Muscle of back (tissue), 11 donors: Measurements from ENCODE around the gene RER1. TPM values are rescaled to one million over a fixed set of nuclear protein-coding genes. Genes with fewer than 3 reads are reported as not detected.
A peak's percentile ranks its signal among the peaks of the same experiment; 100 is the strongest.

ENCODE experiments used
- DNase-seq, 3 donors: peaks; one replicate each; pipeline versions ENCODE4 v3.0.0 to v3.0.0-alpha.2; 2013
- polyA plus RNA-seq, 10 donors: library from polyadenylated mRNA; unstranded; fragments of 120-200 nt; gene quantifications; one replicate each; pipeline ENCODE4 v1.2.1, GENCODE V29; 2013; ENCODE audit not compliant: insufficient read length in 10 of 10

The RER1 gene
- polyA plus RNA-seq, 10 donors: 69.9 to 87.9 (median 80.9) TPM

DNA sequence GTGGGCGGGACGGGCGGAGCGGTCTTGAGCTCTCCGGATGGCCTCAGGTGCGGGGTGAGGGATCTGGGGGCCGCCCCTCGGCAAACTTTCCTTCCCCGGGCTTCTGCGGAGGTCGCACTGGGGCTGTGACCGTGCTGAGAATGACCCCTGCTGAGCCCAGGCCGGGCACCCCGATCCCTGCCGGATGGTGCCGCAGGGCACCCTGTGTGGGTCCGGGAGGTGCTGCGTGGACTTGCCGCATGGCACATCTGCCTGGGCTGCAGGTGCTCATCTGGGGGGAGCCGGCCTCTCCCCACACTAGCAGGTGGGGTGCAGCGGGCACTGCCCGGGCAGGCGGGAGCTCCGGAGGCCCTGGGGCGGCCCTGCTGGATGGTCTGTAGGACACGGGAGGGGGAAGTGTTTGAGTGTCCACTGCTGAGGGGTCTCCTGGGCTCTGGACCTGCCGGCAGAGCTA lies 52.5 kb downstream of the RER1 start:
- DNase-seq: no peak

GRCh38 chr1:2445162-2445822 lies 53.7 kb downstream of the RER1 start:
- no peak for DNase-seq

GRCh38 chr1:2445823-2446215 lies 54.2 kb downstream of the RER1 start:
- DNase-seq: no peak

GRCh38 chr1:2446394-2446793 lies 54.8 kb downstream of the RER1 start:
- no peak for DNase-seq

- no peak for DNase-seq
Measured at GRCh38 chr1:2446861-2447260, 55.2 kb downstream of the RER1 start.

DNA sequence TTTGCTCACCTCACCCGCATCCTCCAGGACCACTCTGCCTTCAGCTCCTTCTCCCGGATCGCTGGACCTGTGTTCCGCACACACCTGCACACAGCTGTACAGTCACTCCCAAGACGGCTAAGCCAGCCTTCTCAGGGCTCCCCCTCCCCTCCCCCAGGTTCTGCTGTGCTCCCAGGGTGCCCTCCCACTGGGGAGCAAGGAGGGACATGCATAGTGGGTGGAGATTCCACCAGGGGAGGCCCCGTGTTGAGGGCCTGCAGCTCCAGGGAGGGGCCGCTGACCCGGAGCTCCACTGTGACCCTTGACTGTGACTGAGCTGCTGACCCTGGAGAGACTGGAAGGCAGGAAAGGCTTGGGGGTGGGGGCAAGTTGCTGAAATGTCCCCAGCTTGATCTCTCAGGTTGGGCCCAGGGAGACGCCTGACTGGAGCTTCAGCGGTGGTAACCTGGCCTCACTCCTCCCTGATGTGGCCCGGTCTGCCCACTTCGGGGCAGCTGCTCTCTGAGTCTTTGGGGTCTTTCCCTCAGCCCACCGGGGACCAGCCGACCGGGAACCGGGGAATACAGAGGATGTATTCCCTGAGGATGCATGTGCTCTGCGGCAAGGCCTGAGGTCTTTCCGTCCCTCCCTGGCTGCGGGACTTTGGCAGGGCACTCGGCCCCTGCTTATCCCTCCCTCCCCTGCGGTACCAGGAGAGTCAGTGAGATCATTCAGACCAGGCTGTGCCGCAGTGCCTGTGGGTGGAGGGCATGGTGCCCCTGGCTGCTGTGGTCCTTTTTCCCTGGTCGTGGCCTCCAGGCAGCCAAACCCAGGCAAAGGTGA lies 55.8 kb downstream of the RER1 start:
- no peak for DNase-seq

DNA sequence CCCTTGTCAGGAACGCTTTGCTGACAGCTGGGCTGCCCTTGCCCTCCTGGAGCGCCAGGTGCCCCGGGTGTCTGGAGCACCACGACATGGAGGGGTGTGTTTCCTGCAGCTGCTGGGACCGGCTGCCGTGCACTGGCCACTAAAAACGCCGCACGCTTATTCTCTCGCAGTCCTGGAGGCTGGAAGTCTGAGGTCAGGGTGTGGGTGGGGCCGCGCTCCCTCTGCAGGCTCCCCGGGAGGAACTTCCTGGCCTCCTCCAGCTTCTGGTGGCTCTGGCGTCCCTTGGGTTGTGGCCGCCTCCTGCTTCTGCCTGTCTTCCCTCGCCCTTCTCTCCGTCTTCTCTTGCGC lies 56.4 kb downstream of the RER1 start:
- no peak for DNase-seq

GRCh38 chr1:2449636-2450454 lies 58.2 kb downstream of the RER1 start:
- DNase-seq: no peak

DNA sequence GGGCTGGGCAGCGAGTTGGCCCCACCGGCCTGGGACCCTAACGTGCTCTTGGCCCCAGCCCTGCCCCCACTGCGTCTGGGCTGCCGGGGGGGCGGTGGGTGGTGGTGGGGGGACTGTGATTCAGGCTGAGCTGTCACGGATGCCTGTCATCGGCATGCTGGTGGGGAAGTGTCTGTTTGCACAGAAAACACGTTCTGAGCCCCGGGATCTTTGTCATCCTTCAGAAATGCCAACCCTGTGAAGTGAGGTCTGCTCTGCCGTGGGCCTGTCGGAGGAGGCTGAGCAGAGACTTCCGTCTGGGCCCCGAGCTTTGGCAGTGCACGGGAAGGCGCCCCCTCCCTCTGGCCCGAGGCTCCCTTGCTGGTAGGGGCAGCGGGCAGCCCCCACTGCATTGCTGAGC lies 60.1 kb downstream of the RER1 start:
- DNase-seq: peak in 1 of 3 donors; percentile 86

GRCh38 chr1:2452201-2452931 lies 60.7 kb downstream of the RER1 start:
- DNase-seq: no peak

DNA sequence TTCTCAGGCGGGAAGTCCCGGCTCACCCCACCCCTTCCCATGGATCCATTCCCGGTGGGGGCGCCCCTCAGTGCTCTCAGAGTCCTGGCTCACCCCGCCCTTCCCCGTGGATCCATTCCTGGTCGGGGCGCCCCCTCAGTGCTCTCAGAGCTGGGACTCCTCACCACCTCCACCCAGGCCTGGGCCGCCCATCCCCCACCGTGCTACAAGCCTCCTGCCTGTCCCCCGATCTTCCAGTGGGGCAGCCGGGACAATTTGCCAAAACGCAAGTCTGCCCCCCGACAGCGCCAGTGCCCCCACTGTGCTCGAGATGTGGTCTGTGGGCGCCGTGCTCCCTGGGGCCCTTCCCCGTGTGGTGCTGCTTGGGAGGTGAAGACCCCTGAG lies 61.3 kb downstream of the RER1 start:
- DNase-seq: no peak

GRCh38 chr1:2454227-2454626 lies 62.6 kb downstream of the RER1 start:
- no peak for DNase-seq

Other genes starting within 250 kb of the RER1 start
- 10 to 100 TPM; 22.3 to 45.9 (median 30.2) TPM for gene FAAP20, start 197.1 kb upstream of the RER1 start, polyA plus RNA-seq
- gene SKI, start 163.5 kb upstream of the RER1 start, polyA plus RNA-seq: 10 to 100 TPM; 47.4 to 74.3 (median 60.5) TPM
- gene MORN1, start 287 bp upstream of the RER1 start, polyA plus RNA-seq: 1 to 10 TPM; 4.2 to 9.1 (median 6.2) TPM
- 10 to 100 TPM; 14.4 to 19.9 (median 17.5) TPM for gene PEX10, start 20.7 kb downstream of the RER1 start, polyA plus RNA-seq
- 1 to 10 TPM in 4 of 10 donors, under 1 TPM in 6; 0.39 to 3.3 (median 0.71) TPM for gene PLCH2, start 84.4 kb downstream of the RER1 start, polyA plus RNA-seq
- gene PANK4, start 134.8 kb downstream of the RER1 start, polyA plus RNA-seq: 10 to 100 TPM; 18.3 to 22.5 (median 21.1) TPM
- 1 to 10 TPM in 1 of 10 donors, under 1 TPM in 9; 0.18 to 1.0 (median 0.55) TPM for gene HES5, start 138.4 kb downstream of the RER1 start, polyA plus RNA-seq
- 10 to 100 TPM; 11.5 to 22.6 (median 13.8) TPM for gene TNFRSF14, start 164.5 kb downstream of the RER1 start, polyA plus RNA-seq
- gene PRXL2B, start 194.9 kb downstream of the RER1 start, polyA plus RNA-seq: 10 to 100 TPM; 16.6 to 26.6 (median 20.9) TPM
- gene MMEL1, start 241.2 kb downstream of the RER1 start, polyA plus RNA-seq: under 1 TPM; 0.13 to 0.81 (median 0.49) TPM